OCI-LY7 (cell line): ENCODE results near the gene ZFR. TPM values are rescaled to one million over a fixed set of nuclear protein-coding genes. Genes with fewer than 3 reads are reported as not detected.

Experiments used
- BruUV-seq: library from RNA; stranded (reverse); fragments of 400-500 nt; replicated peaks from 2 replicates; lab custom pipeline; 2021; lab: Mats Ljungman, UMichigan
- CTCF ChIA-PET: fragments of 300-600 bp; sonication (Branson Sonifier 250); formaldehyde crosslinking; loops from one replicate; lab custom pipeline; 2022; ENCODE audit warnings: antibody characterized with exemption; ENCODE audit not compliant: unreplicated experiment; lab: Charles Lee
- POLR2A ChIA-PET: fragments of 300-600 bp; sonication (Branson Sonifier 250); formaldehyde crosslinking; loops from one replicate; lab custom pipeline; 2022; ENCODE audit warnings: antibody characterized with exemption; lab: Charles Lee
- DNase-seq: peaks from one replicate; pipeline ENCODE4 v3.0.0-alpha.2; 2015; ENCODE audit warnings: low spot score
- H2AFZ ChIP-seq: fragments of 200-600 bp; sonication (generic), shearing (Covaris generic); 2 replicates; pipeline ENCODE4 v1.6.1; 2014; ENCODE audit warnings: mild to moderate bottlenecking, antibody characterized with exemption, low read length, moderate library complexity
- H3K27ac ChIP-seq: fragments of 200-600 bp; sonication (generic); 2 replicates; pipeline ENCODE4 v1.5.1; 2014; ENCODE audit warnings: mixed run types, low read depth, mild to moderate bottlenecking, moderate library complexity, low read length, inconsistent platforms; ENCODE audit not compliant: poor library complexity, severe bottlenecking
- H3K36me3 ChIP-seq: fragments of 200-600 bp; sonication (generic); 2 replicates; pipeline ENCODE4 v1.6.1; 2014; ENCODE audit warnings: mild to moderate bottlenecking, antibody characterized with exemption, low read length, moderate library complexity, mixed read lengths; ENCODE audit not compliant: insufficient read depth
- H3K4me1 ChIP-seq: fragments of 200-600 bp; sonication (generic); 2 replicates; pipeline ENCODE4 v1.5.1; 2014; ENCODE audit warnings: mild to moderate bottlenecking, low read length; ENCODE audit not compliant: insufficient read depth, poor library complexity, severe bottlenecking
- H3K4me2 ChIP-seq: fragments of 200-600 bp; sonication (generic); 2 replicates; pipeline ENCODE4 v1.6.1; 2014; ENCODE audit warnings: mild to moderate bottlenecking, low read length
- H3K4me3 ChIP-seq: fragments of 200-600 bp; sonication (generic); 2 replicates; pipeline ENCODE4 v1.5.1; 2014; ENCODE audit warnings: mild to moderate bottlenecking, low read depth, low read length; ENCODE audit not compliant: poor library complexity, severe bottlenecking
- H3K79me2 ChIP-seq: fragments of 200-600 bp; sonication (generic); 2 replicates; pipeline ENCODE4 v1.6.1; 2016; ENCODE audit warnings: low read depth, mild to moderate bottlenecking, low read length, moderate library complexity, mixed read lengths; ENCODE audit not compliant: insufficient read depth
- H3K9me2 ChIP-seq: fragments of 200-600 bp; sonication (generic); 2 replicates; pipeline ENCODE4 v1.6.1; 2016; ENCODE audit warnings: mild to moderate bottlenecking, low read length, mixed read lengths; ENCODE audit not compliant: insufficient read depth
- H3K9me3 ChIP-seq: fragments of 200-600 bp; sonication (generic); 2 replicates; pipeline ENCODE4 v1.6.1; 2014; ENCODE audit warnings: mild to moderate bottlenecking, mixed run types, low read length, mixed read lengths
- H4K20me1 ChIP-seq: fragments of 200-600 bp; sonication (generic); 2 replicates; pipeline ENCODE4 v1.6.1; 2014; ENCODE audit warnings: mild to moderate bottlenecking, antibody characterized with exemption, low read length, moderate library complexity, mixed read lengths; ENCODE audit not compliant: insufficient read depth
- EZH2phosphoT487 ChIP-seq: fragments of 200-600 bp; sonication (generic); IDR thresholded peaks from 2 replicates; pipeline ENCODE4 v1.6.1; 2018; ENCODE audit warnings: low read depth, borderline replicate concordance, mild to moderate bottlenecking, mixed run types, antibody characterized with exemption, low read length, moderate library complexity, mixed read lengths
- intact Hi-C: fragments of 100-400 bp; cut with micrococcal nuclease; formaldehyde crosslinking; loops from one replicate; pipeline ENCODE4 v1.10.0; 2022; ENCODE audit not compliant: unreplicated experiment
- total RNA-seq, 2 experiments: library from RNA; depleted of rRNA in 1 of 2; stranded (reverse); fragments of >200 nt in 1 of 2; shearing (Covaris generic) in 1 of 2; gene quantifications; 2 replicates each; pipeline ENCODE4 v1.2.3, GENCODE V29; 2014 to 2022
- TF ChIP-seq, protein P1 (sequence below): fragments of 200-600 bp; sonication (generic); conservative IDR thresholded peaks from 2 replicates; pipeline ENCODE4 v1.5.1; 2014; ENCODE audit warnings: mild to moderate bottlenecking, antibody characterized with exemption, low read length, moderate library complexity, mixed read lengths

ZFR gene
- total RNA-seq, 2 experiments from 2014 or later, result 54.8 to 63.4 TPM

GRCh38 chr5:32355686-32356085 lies 88.9 kb downstream of the ZFR start:
- Histone ChIP-seq H2AFZ (no peak overlapping the region), H4K20me1 (no peaks in the 10 kb centered on the region), H3K79me2 (no peaks in the 10 kb centered on the region), H3K27ac (no peak overlapping the region), H3K9me2 (no peaks in the 10 kb centered on the region), H3K4me2 (no peak overlapping the region), H3K9me3 (no peaks in the 10 kb centered on the region), H3K4me3 (no peak overlapping the region), H3K36me3 (peaks cover 79% of the 10 kb centered on the region), H3K4me1 (no peaks in the 10 kb centered on the region)
- intact Hi-C loops, result loop anchor here (5.0 kb wide), 1 partner anchor 52 kb away; no protein-coding TSS in a partner anchor
- CTCF ChIA-PET, result no interaction called here
- POLR2A ChIA-PET, result no interaction called here
- no peak for DNase-seq
- no TSS peak for BruUV-seq
- TF ChIP-seq, protein P1, sequence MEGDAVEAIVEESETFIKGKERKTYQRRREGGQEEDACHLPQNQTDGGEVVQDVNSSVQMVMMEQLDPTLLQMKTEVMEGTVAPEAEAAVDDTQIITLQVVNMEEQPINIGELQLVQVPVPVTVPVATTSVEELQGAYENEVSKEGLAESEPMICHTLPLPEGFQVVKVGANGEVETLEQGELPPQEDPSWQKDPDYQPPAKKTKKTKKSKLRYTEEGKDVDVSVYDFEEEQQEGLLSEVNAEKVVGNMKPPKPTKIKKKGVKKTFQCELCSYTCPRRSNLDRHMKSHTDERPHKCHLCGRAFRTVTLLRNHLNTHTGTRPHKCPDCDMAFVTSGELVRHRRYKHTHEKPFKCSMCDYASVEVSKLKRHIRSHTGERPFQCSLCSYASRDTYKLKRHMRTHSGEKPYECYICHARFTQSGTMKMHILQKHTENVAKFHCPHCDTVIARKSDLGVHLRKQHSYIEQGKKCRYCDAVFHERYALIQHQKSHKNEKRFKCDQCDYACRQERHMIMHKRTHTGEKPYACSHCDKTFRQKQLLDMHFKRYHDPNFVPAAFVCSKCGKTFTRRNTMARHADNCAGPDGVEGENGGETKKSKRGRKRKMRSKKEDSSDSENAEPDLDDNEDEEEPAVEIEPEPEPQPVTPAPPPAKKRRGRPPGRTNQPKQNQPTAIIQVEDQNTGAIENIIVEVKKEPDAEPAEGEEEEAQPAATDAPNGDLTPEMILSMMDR, result no peak
- TF ChIP-seq EZH2phosphoT487, result no peak

- no TSS peak for BruUV-seq
- no peaks in the 10 kb centered on the region for H4K20me1 ChIP-seq
- H3K4me1 ChIP-seq, result no peaks in the 10 kb centered on the region
- no peaks in the 10 kb centered on the region for H3K79me2 ChIP-seq
- no peak overlapping the region for H3K4me3 ChIP-seq
- peaks cover 57% of the 10 kb centered on the region for H3K36me3 ChIP-seq
- intact Hi-C loops, result no loop called here
- H3K9me3 ChIP-seq, result 0 out of 2 replicates have a peak, but pooled peaks cover 4% of the 10 kb centered on the region
- no peak overlapping the region for H2AFZ ChIP-seq
- no peak for TF ChIP-seq EZH2phosphoT487
- TF ChIP-seq, protein P1, result no peak
- H3K4me2 ChIP-seq, result no peak overlapping the region
- CTCF ChIA-PET, result no interaction called here
- no peaks in the 10 kb centered on the region for H3K9me2 ChIP-seq
- no peak for DNase-seq
- POLR2A ChIA-PET, result interaction anchor here (0.6 kb wide), 1 partner anchor 32 kb away, joined by 3 read pairs; no protein-coding TSS in a partner anchor
- H3K27ac ChIP-seq, result no peak overlapping the region
These were observed 91.1 kb downstream of the ZFR start for GRCh38 chr5:32353420-32353819.

DNA sequence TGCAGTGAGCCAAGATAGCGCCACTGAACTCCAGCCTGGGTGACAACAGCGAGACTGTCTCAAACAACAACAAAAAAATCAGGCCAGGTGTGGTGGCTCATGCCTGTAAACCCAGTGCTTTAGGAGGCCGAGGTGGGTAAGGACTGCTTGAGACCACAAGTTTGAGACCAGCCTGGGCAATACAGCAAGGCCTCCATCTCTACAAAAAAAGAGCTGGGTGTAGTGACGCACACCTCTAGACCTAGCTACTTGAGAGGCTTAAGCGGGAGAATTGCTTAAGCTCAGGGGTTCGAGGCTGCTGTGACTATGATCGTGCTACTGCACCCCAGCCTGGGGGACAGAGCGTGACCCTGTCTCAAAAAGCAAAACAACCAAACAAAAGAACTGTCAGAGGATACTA lies 91.9 kb downstream of the ZFR start:
- intact Hi-C loops, result no loop called here
- no peak overlapping the region for H3K27ac ChIP-seq
- H3K4me3 ChIP-seq, result no peak overlapping the region
- H2AFZ ChIP-seq, result no peak overlapping the region
- H3K4me1 ChIP-seq, result no peaks in the 10 kb centered on the region
- H3K9me2 ChIP-seq, result no peaks in the 10 kb centered on the region
- ChIA-PET CTCF (no interaction called here), POLR2A (no interaction called here)
- TF ChIP-seq EZH2phosphoT487, result no peak
- TF ChIP-seq, protein P1, result no peak
- no peak overlapping the region for H3K4me2 ChIP-seq
- H3K9me3 ChIP-seq, result peaks cover 11% of the 10 kb centered on the region; the same call in 1 of the 2 replicates
- DNase-seq, result no peak
- H4K20me1 ChIP-seq, result no peaks in the 10 kb centered on the region
- BruUV-seq, result no TSS peak
- no peaks in the 10 kb centered on the region for H3K79me2 ChIP-seq
- H3K36me3 ChIP-seq, result peaks cover 49% of the 10 kb centered on the region
